ENCODE data around the gene CFAP45.

The CFAP45 gene

GRCh38 chr1:159835862-159836525, 64.0 kb downstream of the CFAP45 start:
- H3K9me3 ChIP-seq: no peaks in the 10 kb centered on the region
- no peaks in the 10 kb centered on the region; the same call in 1 of the 2 replicates for H3K4me1 ChIP-seq
- TF ChIP-seq CTCF (IDR thresholded peaks at IDR 0.05; ENCODE audit: low read depth, low read length): peak; percentile 44
- no peaks in the 10 kb centered on the region for H3K36me3 ChIP-seq
- no peak overlapping the region for H3K4me3 ChIP-seq (ENCODE audit: low read depth, low read length)
- H3K27me3 ChIP-seq: no peaks in the 10 kb centered on the region
- DNase-seq: no peak

GRCh38 chr1:159835356-159835755, 64.6 kb downstream of the CFAP45 start:
- TF ChIP-seq CTCF (IDR thresholded peaks at IDR 0.05; ENCODE audit: low read depth, low read length): no peak
- Histone ChIP-seq H3K36me3 (no peaks in the 10 kb centered on the region), H3K27me3 (no peaks in the 10 kb centered on the region), H3K4me3 (ENCODE audit: low read depth, low read length) (no peak overlapping the region), H3K9me3 (no peaks in the 10 kb centered on the region), H3K4me1 (no peaks in the 10 kb centered on the region; the same call in 1 of the 2 replicates)
- DNase-seq: no peak

- H3K9me3 ChIP-seq: no peaks in the 10 kb centered on the region
- no peak for DNase-seq
- no peaks in the 10 kb centered on the region for H3K27me3 ChIP-seq
- H3K4me1 ChIP-seq: no peaks in the 10 kb centered on the region; the same call in 1 of the 2 replicates
- no peak overlapping the region for H3K4me3 ChIP-seq (ENCODE audit: low read depth, low read length)
- no peaks in the 10 kb centered on the region for H3K36me3 ChIP-seq
- no peak for TF ChIP-seq CTCF (IDR thresholded peaks at IDR 0.05; ENCODE audit: low read depth, low read length)
Observed at GRCh38 chr1:159832309-159832708, 67.7 kb downstream of the CFAP45 start.

GRCh38 chr1:159831412-159832141, 68.4 kb downstream of the CFAP45 start:
- no peak for DNase-seq
- Histone ChIP-seq H3K4me1 (no peaks in the 10 kb centered on the region; the same call in 1 of the 2 replicates), H3K9me3 (no peaks in the 10 kb centered on the region), H3K4me3 (ENCODE audit: low read depth, low read length) (no peak overlapping the region), H3K36me3 (no peaks in the 10 kb centered on the region), H3K27me3 (no peaks in the 10 kb centered on the region)
- no peak for TF ChIP-seq CTCF (IDR thresholded peaks at IDR 0.05; ENCODE audit: low read depth, low read length)

GRCh38 chr1:159830722-159831121, 69.2 kb downstream of the CFAP45 start:
- no peak for TF ChIP-seq CTCF (IDR thresholded peaks at IDR 0.05; ENCODE audit: low read depth, low read length)
- no peak for DNase-seq
- Histone ChIP-seq H3K36me3 (no peaks in the 10 kb centered on the region), H3K27me3 (no peaks in the 10 kb centered on the region), H3K4me3 (ENCODE audit: low read depth, low read length) (no peak overlapping the region), H3K4me1 (no peaks in the 10 kb centered on the region; the same call in 1 of the 2 replicates), H3K9me3 (no peaks in the 10 kb centered on the region)
